ENCODE measurements around the gene UBE2G1. TPM values are rescaled to one million over a fixed set of nuclear protein-coding genes. Genes with fewer than 3 reads are reported as not detected.

The UBE2G1 gene
- polyA plus RNA-seq, 1 donor (not counting 4 experiments of a cell fraction or from before 2014, with no cell fraction given) = 86.2 TPM

DNA sequence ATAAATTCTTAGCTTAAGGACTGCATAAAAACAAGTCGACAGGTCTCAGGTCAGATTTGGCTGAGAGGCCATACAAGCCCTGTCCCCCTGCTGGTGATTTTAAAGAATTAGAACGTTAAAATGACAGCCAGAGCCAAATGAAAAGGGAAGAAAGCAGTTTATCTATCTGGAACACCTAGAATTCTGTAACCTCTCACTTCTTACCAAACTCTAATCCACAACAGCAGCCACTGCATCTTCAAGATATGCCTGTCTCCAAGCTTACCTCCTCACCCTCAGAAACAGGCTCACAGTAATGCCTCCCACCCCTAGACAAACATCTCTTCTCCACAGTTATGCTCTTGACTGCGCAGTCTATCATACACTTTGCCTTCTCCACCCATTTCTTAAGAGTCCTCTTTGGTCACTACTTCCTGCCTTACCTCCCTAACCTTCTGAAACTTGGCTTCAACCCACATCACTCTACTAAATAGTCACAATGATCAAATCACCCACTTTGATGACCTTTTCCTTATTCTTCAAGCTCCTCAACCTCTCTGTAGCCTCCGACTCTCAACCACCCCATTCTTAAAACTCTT is 116.9 kb downstream of the UBE2G1 start:
- Histone ChIP-seq H3K27ac (ENCODE audit: control insufficient read depth, insufficient read depth, low read length) (peak overlapping the region; percentile 96), H3K4me3 (ENCODE audit: control insufficient read depth in 2 of 3, extremely low read depth in 1 of 3, insufficient read depth in 2 of 3, low read depth in 1 of 3, low read length in 3 of 3) (no peak overlapping the region), H3K4me1 (ENCODE audit: control insufficient read depth, extremely low read depth, insufficient read depth, low read length) (peaks cover 29% of the 10 kb centered on the region), H3K27me3 (ENCODE audit: control insufficient read depth, extremely low read depth, insufficient read depth, low read length) (no peaks in the 10 kb centered on the region), H4K20me1 (ENCODE audit: control insufficient read depth, extremely low read depth, insufficient read depth, low read length) (peaks cover 6% of the 10 kb centered on the region), H3K4me2 (ENCODE audit: control insufficient read depth, extremely low read depth, insufficient read depth, low read depth, low read length) (no peak overlapping the region), H3K9me3 (ENCODE audit: control insufficient read depth, low read depth, low read length) (no peaks in the 10 kb centered on the region), H2AFZ (ENCODE audit: control insufficient read depth, low read length) (no peak overlapping the region), H3K9me1 (ENCODE audit: control insufficient read depth, extremely low read depth, insufficient read depth, low read length) (peaks cover 2% of the 10 kb centered on the region), H3K36me3 (ENCODE audit: control insufficient read depth in 2 of 2, extremely low read depth in 1 of 2, insufficient read depth in 2 of 2, low read length in 2 of 2) (peaks cover 0 to 5% of the 10 kb centered on the region in 2 experiments), H3K79me2 (ENCODE audit: control insufficient read depth, insufficient read depth, low read length) (peaks cover 78% of the 10 kb centered on the region), H3K9ac (ENCODE audit: control insufficient read depth, extremely low read depth, insufficient read depth, low read length) (no peak overlapping the region)
- no peak for TF ChIP-seq EZH2 (IDR thresholded peaks at IDR 0.05; ENCODE audit: low read length)
- TF ChIP-seq, protein P1, sequence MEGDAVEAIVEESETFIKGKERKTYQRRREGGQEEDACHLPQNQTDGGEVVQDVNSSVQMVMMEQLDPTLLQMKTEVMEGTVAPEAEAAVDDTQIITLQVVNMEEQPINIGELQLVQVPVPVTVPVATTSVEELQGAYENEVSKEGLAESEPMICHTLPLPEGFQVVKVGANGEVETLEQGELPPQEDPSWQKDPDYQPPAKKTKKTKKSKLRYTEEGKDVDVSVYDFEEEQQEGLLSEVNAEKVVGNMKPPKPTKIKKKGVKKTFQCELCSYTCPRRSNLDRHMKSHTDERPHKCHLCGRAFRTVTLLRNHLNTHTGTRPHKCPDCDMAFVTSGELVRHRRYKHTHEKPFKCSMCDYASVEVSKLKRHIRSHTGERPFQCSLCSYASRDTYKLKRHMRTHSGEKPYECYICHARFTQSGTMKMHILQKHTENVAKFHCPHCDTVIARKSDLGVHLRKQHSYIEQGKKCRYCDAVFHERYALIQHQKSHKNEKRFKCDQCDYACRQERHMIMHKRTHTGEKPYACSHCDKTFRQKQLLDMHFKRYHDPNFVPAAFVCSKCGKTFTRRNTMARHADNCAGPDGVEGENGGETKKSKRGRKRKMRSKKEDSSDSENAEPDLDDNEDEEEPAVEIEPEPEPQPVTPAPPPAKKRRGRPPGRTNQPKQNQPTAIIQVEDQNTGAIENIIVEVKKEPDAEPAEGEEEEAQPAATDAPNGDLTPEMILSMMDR (optimal IDR thresholded peaks at IDR 0.05 in 1 of 3, IDR thresholded peaks at IDR 0.05 in 1 of 3, conservative IDR thresholded peaks at IDR 0.05 in 1 of 3; ENCODE audit: extremely low read depth in 1 of 3, insufficient read depth in 2 of 3, low read length in 3 of 3) = peak; percentile 34 to 58 (median 49)
- FAIRE-seq (no peak), DNase-seq (ENCODE audit: low read depth, low spot score) (no peak)
- dilution Hi-C loops (cut with MboI; ENCODE audit: extremely low pct_ligation_motif_present, low sequenced_read_pairs) = no loop called here

DNA sequence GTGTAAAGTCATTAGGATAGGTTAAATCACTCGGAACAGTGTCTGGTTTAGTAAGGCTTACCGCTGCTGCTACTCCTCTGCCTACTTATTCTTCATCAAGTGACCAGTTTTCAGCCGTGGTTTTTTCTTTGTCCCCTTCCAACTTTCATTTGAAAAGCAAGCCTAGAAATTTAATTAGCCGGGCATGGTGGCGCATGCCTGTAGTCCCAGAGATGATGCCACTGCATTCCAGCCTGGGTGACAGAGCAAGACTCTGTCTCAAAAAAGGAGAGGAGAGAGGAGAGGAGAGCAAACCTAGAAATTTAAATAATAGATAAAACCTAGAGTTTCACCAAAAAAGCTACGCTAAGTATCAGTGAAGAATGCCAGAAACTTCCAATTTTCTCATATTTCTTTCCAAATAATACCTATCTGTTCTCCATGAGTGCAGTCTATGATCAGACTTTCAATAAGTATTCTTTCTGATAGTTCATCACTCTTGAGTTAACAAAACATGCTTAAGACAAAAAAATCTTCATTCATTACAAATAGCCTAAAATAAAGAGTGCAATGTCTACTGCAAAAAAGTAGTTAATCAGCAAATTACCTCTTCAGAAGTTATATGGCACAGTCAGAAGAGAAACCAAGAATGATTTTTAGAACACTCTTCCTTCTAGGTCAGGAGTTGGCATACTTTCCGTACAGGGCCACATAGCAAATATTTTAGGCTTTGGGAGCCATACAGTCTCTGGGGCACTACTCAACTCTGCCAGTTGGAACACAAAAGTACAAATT is 117.8 kb downstream of the UBE2G1 start:
- Histone ChIP-seq H3K9me1 (ENCODE audit: control insufficient read depth, extremely low read depth, insufficient read depth, low read length) (peaks cover 2% of the 10 kb centered on the region), H3K79me2 (ENCODE audit: control insufficient read depth, insufficient read depth, low read length) (peaks cover 77% of the 10 kb centered on the region), H3K9me3 (ENCODE audit: control insufficient read depth, low read depth, low read length) (no peaks in the 10 kb centered on the region), H3K4me2 (ENCODE audit: control insufficient read depth, extremely low read depth, insufficient read depth, low read depth, low read length) (peak overlapping the region; percentile 93), H2AFZ (ENCODE audit: control insufficient read depth, low read length) (no peak overlapping the region), H4K20me1 (ENCODE audit: control insufficient read depth, extremely low read depth, insufficient read depth, low read length) (peaks cover 6% of the 10 kb centered on the region), H3K4me1 (ENCODE audit: control insufficient read depth, extremely low read depth, insufficient read depth, low read length) (peaks cover 29% of the 10 kb centered on the region), H3K27ac (ENCODE audit: control insufficient read depth, insufficient read depth, low read length) (peak overlapping the region; percentile 96), H3K9ac (ENCODE audit: control insufficient read depth, extremely low read depth, insufficient read depth, low read length) (peak overlapping the region; percentile 79), H3K27me3 (ENCODE audit: control insufficient read depth, extremely low read depth, insufficient read depth, low read length) (no peaks in the 10 kb centered on the region), H3K4me3 (ENCODE audit: control insufficient read depth in 2 of 3, extremely low read depth in 1 of 3, insufficient read depth in 2 of 3, low read depth in 1 of 3, low read length in 3 of 3) (peak overlapping the region in 1 of 3 experiments; percentile 40), H3K36me3 (ENCODE audit: control insufficient read depth in 2 of 2, extremely low read depth in 1 of 2, insufficient read depth in 2 of 2, low read length in 2 of 2) (peaks cover 0 to 5% of the 10 kb centered on the region in 2 experiments)
- dilution Hi-C loops (cut with MboI; ENCODE audit: extremely low pct_ligation_motif_present, low sequenced_read_pairs) = no loop called here
- DNase-seq (ENCODE audit: low read depth, low spot score) (no peak), FAIRE-seq (no peak)
- TF ChIP-seq, protein P1 (optimal IDR thresholded peaks at IDR 0.05 in 1 of 3, IDR thresholded peaks at IDR 0.05 in 1 of 3, conservative IDR thresholded peaks at IDR 0.05 in 1 of 3; ENCODE audit: extremely low read depth in 1 of 3, insufficient read depth in 2 of 3, low read length in 3 of 3) = no peak
- TF ChIP-seq EZH2 (IDR thresholded peaks at IDR 0.05; ENCODE audit: low read length) = no peak
